ENCODE results near the gene PAPSS1.

The PAPSS1 gene

GRCh38 chr4:107619731-107620130 lies 100.3 kb downstream of the PAPSS1 start:
- no peak for DNase-seq

GRCh38 chr4:107619066-107619465 lies 101.0 kb downstream of the PAPSS1 start:
- DNase-seq, result no peak

GRCh38 chr4:107618656-107619055 lies 101.4 kb downstream of the PAPSS1 start:
- DNase-seq, result no peak

GRCh38 chr4:107616838-107617389 lies 103.1 kb downstream of the PAPSS1 start:
- DNase-seq, result no peak

- DNase-seq, result no peak
These were observed 104.2 kb downstream of the PAPSS1 start for GRCh38 chr4:107615809-107616208.

GRCh38 chr4:107603430-107603829 lies 116.6 kb downstream of the PAPSS1 start:
- DNase-seq, result no peak

- no peak for DNase-seq
These were observed 119.1 kb downstream of the PAPSS1 start for GRCh38 chr4:107600983-107601382.

GRCh38 chr4:107600436-107600835 lies 119.6 kb downstream of the PAPSS1 start:
- no peak for DNase-seq

GRCh38 chr4:107599841-107600240 lies 120.2 kb downstream of the PAPSS1 start:
- no peak for DNase-seq

- DNase-seq, result no peak
These were observed 126.8 kb downstream of the PAPSS1 start for GRCh38 chr4:107593230-107593629.

GRCh38 chr4:107592519-107592918 lies 127.5 kb downstream of the PAPSS1 start:
- no peak for DNase-seq

GRCh38 chr4:107589269-107589668 lies 130.8 kb downstream of the PAPSS1 start:
- DNase-seq, result no peak

- no peak for DNase-seq
These were observed 133.7 kb downstream of the PAPSS1 start for GRCh38 chr4:107586371-107586770.

- DNase-seq, result no peak
These were observed 140.9 kb downstream of the PAPSS1 start for GRCh38 chr4:107579099-107579498.

- no peak for DNase-seq
These were observed 141.7 kb downstream of the PAPSS1 start for GRCh38 chr4:107578321-107578720.

GRCh38 chr4:107577743-107578142 lies 142.3 kb downstream of the PAPSS1 start:
- no peak for DNase-seq

- no peak for DNase-seq
These were observed 144.8 kb downstream of the PAPSS1 start for GRCh38 chr4:107575243-107575642.

- no peak for DNase-seq
These were observed 147.8 kb downstream of the PAPSS1 start for GRCh38 chr4:107572281-107572680.

- no peak for DNase-seq
These were observed 149.1 kb downstream of the PAPSS1 start for GRCh38 chr4:107570952-107571351.

- no peak for DNase-seq
These were observed 155.7 kb downstream of the PAPSS1 start for GRCh38 chr4:107564326-107564725.
